Measurements from ENCODE around the gene RING1. TPM values are rescaled to one million over a fixed set of nuclear protein-coding genes. Genes with fewer than 3 reads are reported as not detected.

The RING1 gene
- total RNA-seq, 2 donors from 2014 or later, result 7.5 to 13.9 TPM

DNA sequence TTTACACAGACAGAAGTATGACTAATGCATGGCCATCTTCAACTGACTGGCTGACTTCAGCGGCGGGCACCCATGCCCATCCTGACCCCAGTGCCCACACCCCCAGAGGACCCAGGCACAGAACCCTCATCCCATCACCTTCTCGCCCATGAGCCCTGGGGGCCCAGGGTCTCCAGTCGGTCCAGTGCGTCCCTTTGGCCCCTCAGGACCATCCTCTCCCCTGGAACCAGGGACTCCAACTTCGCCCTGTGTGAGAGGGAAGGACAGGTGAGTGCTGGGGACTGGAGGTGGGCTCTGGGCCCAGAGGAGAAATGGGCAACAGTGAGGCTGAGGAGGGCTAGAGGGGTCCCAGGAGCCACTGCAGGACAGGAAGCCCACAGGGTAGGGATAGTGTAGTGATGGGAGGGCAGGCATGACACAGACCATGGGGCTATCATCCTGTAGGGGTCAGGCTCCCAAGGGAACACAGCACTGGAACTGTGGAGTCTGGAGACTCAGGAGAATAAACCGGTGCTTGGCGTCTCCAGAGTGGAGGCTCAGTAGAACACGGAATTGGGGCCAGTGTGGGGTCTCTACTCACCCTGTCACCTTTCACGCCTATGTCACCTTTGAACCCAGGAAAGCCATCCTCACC lies 32.7 kb upstream of the RING1 start:
- H3K27me3 ChIP-seq, result no peaks in the 10 kb centered on the region
- no peaks in the 10 kb centered on the region for H3K4me1 ChIP-seq
- H3K27ac ChIP-seq, result no peak overlapping the region
- TF ChIP-seq, protein P1, sequence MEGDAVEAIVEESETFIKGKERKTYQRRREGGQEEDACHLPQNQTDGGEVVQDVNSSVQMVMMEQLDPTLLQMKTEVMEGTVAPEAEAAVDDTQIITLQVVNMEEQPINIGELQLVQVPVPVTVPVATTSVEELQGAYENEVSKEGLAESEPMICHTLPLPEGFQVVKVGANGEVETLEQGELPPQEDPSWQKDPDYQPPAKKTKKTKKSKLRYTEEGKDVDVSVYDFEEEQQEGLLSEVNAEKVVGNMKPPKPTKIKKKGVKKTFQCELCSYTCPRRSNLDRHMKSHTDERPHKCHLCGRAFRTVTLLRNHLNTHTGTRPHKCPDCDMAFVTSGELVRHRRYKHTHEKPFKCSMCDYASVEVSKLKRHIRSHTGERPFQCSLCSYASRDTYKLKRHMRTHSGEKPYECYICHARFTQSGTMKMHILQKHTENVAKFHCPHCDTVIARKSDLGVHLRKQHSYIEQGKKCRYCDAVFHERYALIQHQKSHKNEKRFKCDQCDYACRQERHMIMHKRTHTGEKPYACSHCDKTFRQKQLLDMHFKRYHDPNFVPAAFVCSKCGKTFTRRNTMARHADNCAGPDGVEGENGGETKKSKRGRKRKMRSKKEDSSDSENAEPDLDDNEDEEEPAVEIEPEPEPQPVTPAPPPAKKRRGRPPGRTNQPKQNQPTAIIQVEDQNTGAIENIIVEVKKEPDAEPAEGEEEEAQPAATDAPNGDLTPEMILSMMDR (IDR thresholded peaks at IDR 0.05), result no peak
- no peaks in the 10 kb centered on the region for H3K36me3 ChIP-seq
- no peaks in the 10 kb centered on the region for H3K9me3 ChIP-seq
- DNase-seq (ENCODE audit: low spot score), result no peak
- H3K4me3 ChIP-seq, result no peak overlapping the region

DNA sequence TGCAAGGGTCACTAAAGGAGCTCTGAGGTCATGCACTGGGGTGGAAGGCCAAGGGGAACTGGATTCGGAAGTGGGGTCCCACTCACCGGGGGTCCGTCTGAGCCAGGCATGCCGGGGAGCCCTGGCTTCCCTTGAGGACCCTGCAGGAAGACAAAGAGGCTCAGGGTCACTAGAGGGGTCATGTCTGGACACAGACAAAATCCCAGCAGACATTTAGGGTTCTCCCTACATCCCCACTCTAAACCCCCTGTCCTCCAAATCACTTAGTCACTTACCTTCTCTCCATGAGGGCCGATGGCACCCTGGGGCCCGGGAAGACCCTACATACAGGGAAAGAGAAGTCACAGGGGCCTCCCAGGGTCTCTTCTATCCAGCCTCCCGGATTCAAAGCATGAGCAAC lies 31.4 kb upstream of the RING1 start:
- DNase-seq (ENCODE audit: low spot score), result no peak
- H3K4me1 ChIP-seq, result no peaks in the 10 kb centered on the region
- no peak overlapping the region for H3K4me3 ChIP-seq
- H3K27ac ChIP-seq, result no peak overlapping the region
- H3K27me3 ChIP-seq, result no peaks in the 10 kb centered on the region
- TF ChIP-seq, protein P1 (IDR thresholded peaks at IDR 0.05), result no peak
- H3K36me3 ChIP-seq, result no peaks in the 10 kb centered on the region
- no peaks in the 10 kb centered on the region for H3K9me3 ChIP-seq

- H3K4me3 ChIP-seq, result no peak overlapping the region
- no peaks in the 10 kb centered on the region for H3K9me3 ChIP-seq
- H3K36me3 ChIP-seq, result no peaks in the 10 kb centered on the region
- TF ChIP-seq, protein P1 (IDR thresholded peaks at IDR 0.05), result no peak
- no peak for DNase-seq (ENCODE audit: low spot score)
- no peak overlapping the region for H3K27ac ChIP-seq
- H3K27me3 ChIP-seq, result no peaks in the 10 kb centered on the region
- no peaks in the 10 kb centered on the region for H3K4me1 ChIP-seq
These were observed 30.5 kb upstream of the RING1 start for GRCh38 chr6:33177552-33178446.

DNA sequence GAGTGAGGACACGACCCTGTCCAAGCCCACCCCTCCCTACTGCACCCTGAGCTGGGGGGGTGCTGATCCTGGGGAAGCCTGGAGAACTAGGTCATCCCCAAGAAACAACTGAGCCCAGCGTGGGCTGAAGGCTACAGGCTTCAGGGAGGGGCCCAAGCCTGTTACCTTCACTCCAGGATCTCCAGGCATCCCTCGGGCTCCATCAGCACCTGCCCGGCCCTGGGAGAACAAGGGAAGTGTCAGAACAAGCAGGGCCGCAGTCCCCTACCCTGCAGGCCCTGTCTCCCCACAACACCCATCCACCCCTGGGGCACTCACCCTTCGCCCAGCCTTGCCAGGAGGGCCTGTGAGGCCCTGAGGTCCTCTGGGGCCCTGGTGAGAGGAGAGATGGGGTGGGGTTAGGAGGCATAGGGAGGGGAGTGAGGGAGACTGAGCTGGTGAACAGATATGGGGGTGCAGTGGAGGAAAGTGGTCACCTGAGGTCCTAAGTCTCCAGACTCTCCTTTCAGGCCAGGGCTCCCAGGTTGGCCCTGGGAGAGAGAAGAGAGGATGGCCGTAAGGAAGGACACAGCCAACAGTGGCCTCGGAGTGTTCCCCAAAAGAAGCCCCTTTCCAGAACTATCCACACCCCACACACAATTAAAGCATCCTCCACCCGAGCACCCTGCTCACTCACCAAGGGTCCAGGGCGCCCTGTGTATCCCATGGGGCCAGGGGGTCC lies 29.4 kb upstream of the RING1 start:
- H3K4me1 ChIP-seq, result no peaks in the 10 kb centered on the region
- no peak for DNase-seq (ENCODE audit: low spot score)
- no peaks in the 10 kb centered on the region for H3K36me3 ChIP-seq
- no peak overlapping the region for H3K4me3 ChIP-seq
- H3K27ac ChIP-seq, result no peak overlapping the region
- H3K27me3 ChIP-seq, result no peaks in the 10 kb centered on the region
- H3K9me3 ChIP-seq, result no peaks in the 10 kb centered on the region
- TF ChIP-seq, protein P1 (IDR thresholded peaks at IDR 0.05), result no peak

GRCh38 chr6:33181141-33181540 lies 27.2 kb upstream of the RING1 start:
- Histone ChIP-seq H3K9me3 (no peaks in the 10 kb centered on the region), H3K27ac (no peak overlapping the region), H3K4me1 (no peaks in the 10 kb centered on the region), H3K4me3 (no peak overlapping the region), H3K27me3 (no peaks in the 10 kb centered on the region), H3K36me3 (no peaks in the 10 kb centered on the region)
- TF ChIP-seq, protein P1 (IDR thresholded peaks at IDR 0.05), result no peak
- no peak for DNase-seq (ENCODE audit: low spot score)
